H9 (cell line): ENCODE data around the gene MED13L. TPM values are rescaled to one million over a fixed set of nuclear protein-coding genes. Genes with fewer than 3 reads are reported as not detected.

Experiments
- DNase-seq: peaks from one replicate; pipeline ENCODE4 v3.0.0-alpha.2; 2017
- H2AFZ ChIP-seq: one replicate; pipeline ENCODE4 v1.6.1; 2013; ENCODE audit warnings: mild to moderate bottlenecking, low read length, control low read depth, moderate library complexity
- H2AK5ac ChIP-seq: 2 replicates; pipeline ENCODE4 v1.6.1; 2013; ENCODE audit warnings: low read length, control low read depth, mixed read lengths; ENCODE audit not compliant: insufficient read length
- H2BK120ac ChIP-seq: one replicate; pipeline ENCODE4 v1.6.1; 2013; ENCODE audit warnings: low read depth, mild to moderate bottlenecking, low read length, control low read depth, inconsistent platforms; ENCODE audit not compliant: poor library complexity, severe bottlenecking
- H2BK12ac ChIP-seq: 2 replicates; pipeline ENCODE4 v1.6.1; 2013; ENCODE audit warnings: low read length, control low read depth, mixed read lengths, low read depth; ENCODE audit not compliant: insufficient read length
- H2BK15ac ChIP-seq: 2 replicates; pipeline ENCODE4 v1.6.1; 2013; ENCODE audit warnings: low read depth, low read length, control low read depth
- H2BK20ac ChIP-seq: one replicate; pipeline ENCODE4 v1.6.1; 2013; ENCODE audit warnings: low read depth, mild to moderate bottlenecking, low read length, control low read depth, inconsistent platforms; ENCODE audit not compliant: poor library complexity, severe bottlenecking
- H2BK5ac ChIP-seq: 2 replicates; pipeline ENCODE4 v1.6.1; 2013; ENCODE audit warnings: low read length, control low read depth, mixed read lengths; ENCODE audit not compliant: insufficient read length
- H3K14ac ChIP-seq: 2 replicates; pipeline ENCODE4 v1.6.1; 2013; ENCODE audit warnings: low read length, control low read depth; ENCODE audit not compliant: insufficient read depth
- H3K18ac ChIP-seq: 2 replicates; pipeline ENCODE4 v1.6.1; 2013; ENCODE audit warnings: low read depth, mild to moderate bottlenecking, mixed read lengths, low read length, control low read depth; ENCODE audit not compliant: insufficient read length
- H3K23ac ChIP-seq: 2 replicates; pipeline ENCODE4 v1.6.1; 2013; ENCODE audit warnings: low read length, control low read depth, mixed read lengths, low read depth; ENCODE audit not compliant: insufficient read length
- H3K23me2 ChIP-seq: 2 replicates; pipeline ENCODE4 v1.6.1; 2013; ENCODE audit warnings: low read depth, mild to moderate bottlenecking, mixed read lengths, low read length, control low read depth; ENCODE audit not compliant: insufficient read length, poor library complexity, severe bottlenecking
- H3K27ac ChIP-seq: 2 replicates; pipeline ENCODE4 v1.5.1; 2013; ENCODE audit warnings: low read length, control low read depth, mixed read lengths, low read depth; ENCODE audit not compliant: insufficient read length
- H3K27me3 ChIP-seq: 2 replicates; pipeline ENCODE4 v1.6.1; 2013; ENCODE audit warnings: low read length, control low read depth, inconsistent platforms; ENCODE audit not compliant: insufficient read depth
- H3K4ac ChIP-seq: 2 replicates; pipeline ENCODE4 v1.6.1; 2013; ENCODE audit warnings: low read depth, mild to moderate bottlenecking, control low read depth, inconsistent platforms, low read length, moderate library complexity
- H3K4me1 ChIP-seq: 2 replicates; pipeline ENCODE4 v1.6.1; 2013; ENCODE audit warnings: low read length, control low read depth, inconsistent platforms; ENCODE audit not compliant: insufficient read depth
- H3K4me2 ChIP-seq: 2 replicates; pipeline ENCODE4 v1.6.1; 2013; ENCODE audit warnings: low read length, control low read depth, mixed read lengths; ENCODE audit not compliant: insufficient read length, insufficient read depth
- H3K56ac ChIP-seq: 2 replicates; pipeline ENCODE4 v1.6.1; 2013; ENCODE audit warnings: low read depth, mild to moderate bottlenecking, mixed read lengths, low read length, control low read depth; ENCODE audit not compliant: insufficient read length
- H3K79me1 ChIP-seq: 2 replicates; pipeline ENCODE4 v1.6.1; 2013; ENCODE audit warnings: low read depth, mild to moderate bottlenecking, moderate library complexity, low read length, control low read depth, inconsistent platforms; ENCODE audit not compliant: insufficient read depth, poor library complexity, severe bottlenecking
- H3K79me2 ChIP-seq: 2 replicates; pipeline ENCODE4 v1.6.1; 2013; ENCODE audit warnings: low read length, control low read depth, inconsistent platforms; ENCODE audit not compliant: insufficient read depth
- H3K9ac ChIP-seq: 2 replicates; pipeline ENCODE4 v1.6.1; 2013; ENCODE audit warnings: low read length, control low read depth, mixed read lengths; ENCODE audit not compliant: insufficient read length; ENCODE audit errors: extremely low read depth
- H3K9me3 ChIP-seq: one replicate; pipeline ENCODE4 v1.6.1; 2013; ENCODE audit warnings: low read depth, low read length, inconsistent platforms; ENCODE audit not compliant: control insufficient read depth
- H3T11ph ChIP-seq: one replicate; pipeline ENCODE4 v1.6.1; 2013; ENCODE audit warnings: mild to moderate bottlenecking, low read length, control low read depth, inconsistent platforms
- H4K20me1 ChIP-seq: one replicate; pipeline ENCODE4 v1.6.1; 2013; ENCODE audit not compliant: control insufficient read depth, insufficient read length, insufficient read depth
- H4K5ac ChIP-seq: 2 replicates; pipeline ENCODE4 v1.6.1; 2013; ENCODE audit warnings: low read depth, mild to moderate bottlenecking, mixed read lengths, low read length, control low read depth; ENCODE audit not compliant: insufficient read length
- H4K8ac ChIP-seq: replicated peaks from 2 replicates; pipeline ENCODE4 v1.6.1; 2013; ENCODE audit warnings: low read length, control low read depth, mixed read lengths, low read depth; ENCODE audit not compliant: insufficient read length
- H4K91ac ChIP-seq: 2 replicates; pipeline ENCODE4 v1.6.1; 2013; ENCODE audit warnings: low read depth, mild to moderate bottlenecking, moderate library complexity, mixed read lengths, low read length, control low read depth; ENCODE audit not compliant: insufficient read length
- H3K27ac Mint-ChIP-seq, 3 experiments: 2 replicates in 2 of 3; 3 replicates in 1 of 3; pipeline ENCODE4 v1.8.0; 2020 to 2021; ENCODE audit warnings: mixed read lengths in 3 of 3, mild to moderate bottlenecking in 1 of 3, moderate library complexity in 1 of 3
- H3K27me3 Mint-ChIP-seq: 2 replicates; pipeline ENCODE4 v1.8.0; 2021; ENCODE audit warnings: low read depth, mild to moderate bottlenecking, moderate library complexity, mixed read lengths
- H3K36me3 Mint-ChIP-seq, 3 experiments: 2 replicates in 2 of 3; 3 replicates in 1 of 3; pipeline ENCODE4 v1.8.0; 2020 to 2021; ENCODE audit warnings: low read depth in 3 of 3, mixed read lengths in 3 of 3; ENCODE audit not compliant: insufficient read depth in 1 of 3
- H3K4me1 Mint-ChIP-seq, 2 experiments: 2 replicates each; pipeline ENCODE4 v1.8.0; 2020; ENCODE audit warnings: mixed read lengths in 2 of 2
- H3K4me3 Mint-ChIP-seq, 2 experiments: 2 replicates in 1 of 2; 3 replicates in 1 of 2; pipeline ENCODE4 v1.8.0; 2020 to 2021; ENCODE audit warnings: mild to moderate bottlenecking in 2 of 2, mixed read lengths in 2 of 2, moderate library complexity in 1 of 2
- H3K9me3 Mint-ChIP-seq, 2 experiments: 2 replicates in 1 of 2; 3 replicates in 1 of 2; pipeline ENCODE4 v1.8.0; 2020; ENCODE audit warnings: mild to moderate bottlenecking in 2 of 2, mixed read lengths in 2 of 2, moderate library complexity in 1 of 2
- CTCF ChIP-seq: fragments of 200-600 bp; sonication (generic); conservative IDR thresholded peaks from 3 replicates; pipeline ENCODE4 v1.8.0; 2021; ENCODE audit warnings: antibody characterized with exemption, mild to moderate bottlenecking
- WGBS: extraction: QIAGEN DNeasy Blood & Tissue Kit; methylation state at CpG from one replicate; pipeline ENCODE4 v1.1.7; 2013; ENCODE audit warnings: missing lambda C conversion rate, low lambda C conversion rate, mixed read lengths; ENCODE audit not compliant: insufficient read length; ENCODE audit errors: extremely low coverage; 5-methylcytosine and 5-hydroxymethylcytosine counted together
- total RNA-seq: library from RNA; stranded (reverse); gene quantifications from 2 replicates; pipeline ENCODE4 v1.2.1, GENCODE V29; 2021

MED13L gene
- total RNA-seq, 1 experiment from 2014 or later: 52.4 TPM

GRCh38 chr12:116313194-116313927 is 35.9 kb upstream of the MED13L start:
- no CpG with 5 or more reads among the region's 19 CpGs for WGBS
- H2BK20ac ChIP-seq: no peak overlapping the region
- no peak overlapping the region for H2AK5ac ChIP-seq
- no peak overlapping the region for H2BK15ac ChIP-seq
- no peaks in the 10 kb centered on the region for H3K23me2 ChIP-seq
- peaks cover 7 to 11% of the 10 kb centered on the region in 2 experiments for H3K4me1 Mint-ChIP-seq
- H3K4me3 Mint-ChIP-seq: no peak overlapping the region
- H3K27me3 Mint-ChIP-seq: peaks cover 1% of the 10 kb centered on the region; the same call in 1 of the 2 replicates
- no peak overlapping the region for H3T11ph ChIP-seq
- no peak overlapping the region for H2BK12ac ChIP-seq
- no peak overlapping the region for H3K18ac ChIP-seq
- no peak overlapping the region for H3K9ac ChIP-seq
- no peak overlapping the region for H3K27ac ChIP-seq
- H3K23ac ChIP-seq: no peak overlapping the region
- H3K27ac Mint-ChIP-seq: no peak overlapping the region
- H3K4me2 ChIP-seq: no peak overlapping the region
- H3K36me3 Mint-ChIP-seq: peaks cover 0 to 5% (median 3%) of the 10 kb centered on the region in 3 experiments; a peak in 4 of 7 replicates
- peaks cover 4 to 13% of the 10 kb centered on the region in 2 experiments; a peak in 2 of 5 replicates for H3K9me3 Mint-ChIP-seq
- no peaks in the 10 kb centered on the region for H3K9me3 ChIP-seq
- H2BK120ac ChIP-seq: no peak overlapping the region
- no peak overlapping the region for H4K8ac ChIP-seq
- no peak overlapping the region for H4K91ac ChIP-seq
- no peaks in the 10 kb centered on the region for H4K20me1 ChIP-seq
- no peaks in the 10 kb centered on the region for H3K79me2 ChIP-seq
- no peak for TF ChIP-seq CTCF
- no peak for DNase-seq
- no peaks in the 10 kb centered on the region for H3K79me1 ChIP-seq
- H4K5ac ChIP-seq: no peak overlapping the region
- no peak overlapping the region for H3K14ac ChIP-seq
- H2BK5ac ChIP-seq: no peak overlapping the region
- no peak overlapping the region for H2AFZ ChIP-seq
- no peak overlapping the region for H3K56ac ChIP-seq
- H3K4me1 ChIP-seq: no peaks in the 10 kb centered on the region
- H3K27me3 ChIP-seq: no peaks in the 10 kb centered on the region
- H3K4ac ChIP-seq: no peak overlapping the region
